Measurements from ENCODE around the gene PFKFB2. TPM values are rescaled to one million over a fixed set of nuclear protein-coding genes. Genes with fewer than 3 reads are reported as not detected.

Gene PFKFB2
- total RNA-seq, 1 donor from 2014 or later: 10.1 TPM

DNA sequence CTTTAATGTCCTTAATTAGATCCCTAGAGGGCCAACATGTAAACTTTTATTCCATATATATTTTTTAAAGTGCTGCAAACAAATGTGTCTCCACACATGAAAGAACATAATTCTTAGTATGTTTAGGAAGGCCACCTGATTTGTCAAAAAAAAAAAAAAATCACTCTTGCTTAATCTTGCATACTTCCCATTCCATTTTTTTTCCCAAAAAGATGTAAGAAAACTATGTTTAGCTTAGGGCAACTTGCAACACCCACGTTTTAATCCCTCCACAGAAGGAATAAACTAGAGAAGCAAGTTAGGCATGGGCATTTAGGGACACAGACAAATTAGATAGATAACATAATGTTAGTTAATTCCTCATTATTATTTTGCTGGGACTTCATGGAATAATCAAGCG, 7.6 kb upstream of the PFKFB2 start:
- Mint-ChIP-seq H3K4me3 (no peak overlapping the region), H3K27me3 (no peaks in the 10 kb centered on the region), H3K36me3 (ENCODE audit: low read depth) (peaks cover 48% of the 10 kb centered on the region), H3K27ac (no peak overlapping the region), H3K4me1 (peaks cover 32% of the 10 kb centered on the region), H3K9me3 (no peaks in the 10 kb centered on the region)
- intact Hi-C loops (cut with micrococcal nuclease): no loop called here
- CTCF ChIA-PET: interaction anchor here (1.0 to 1.4 kb wide), 3 partner anchors 30 to 454 kb away, joined by 3 to 4 read pairs (median 3); no protein-coding TSS in a partner anchor
- POLR2A ChIA-PET: no interaction called here
- no peak for ATAC-seq (ENCODE audit: low read depth)
- no peak for TF ChIP-seq CTCF (IDR thresholded peaks at IDR 0.05)
- DNase-seq: no peak

DNA sequence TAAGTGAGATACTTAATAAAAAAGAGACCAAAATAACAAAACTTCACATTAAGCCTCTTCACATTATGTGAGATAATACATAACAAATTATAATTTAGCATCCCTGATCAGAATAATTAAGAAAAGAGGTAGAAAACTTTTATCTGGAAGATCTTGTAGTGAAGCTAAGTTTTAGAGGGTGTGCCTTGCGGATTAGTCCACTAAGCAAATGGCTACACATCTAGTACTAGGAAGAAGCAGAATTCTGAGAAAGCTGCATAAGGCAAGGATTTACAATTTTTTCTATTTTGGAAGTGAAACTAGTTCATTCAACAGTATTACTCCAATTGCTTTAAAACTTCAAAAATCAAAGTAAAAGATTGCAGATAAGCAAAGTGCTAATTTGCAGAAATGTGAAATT, 5.6 kb upstream of the PFKFB2 start:
- ChIA-PET POLR2A (no interaction called here), CTCF (interaction anchor here (1.8 to 2.2 kb wide), 2 partner anchors 37 to 452 kb away, joined by 5 to 8 read pairs; no protein-coding TSS in a partner anchor)
- no peak overlapping the region for H3K4me3 Mint-ChIP-seq
- TF ChIP-seq CTCF (IDR thresholded peaks at IDR 0.05): no peak
- peaks cover 47% of the 10 kb centered on the region for H3K36me3 Mint-ChIP-seq (ENCODE audit: low read depth)
- ATAC-seq (ENCODE audit: low read depth) (no peak), DNase-seq (no peak)
- intact Hi-C loops (cut with micrococcal nuclease): no loop called here
- H3K9me3 Mint-ChIP-seq: no peaks in the 10 kb centered on the region
- H3K27ac Mint-ChIP-seq: no peak overlapping the region
- H3K27me3 Mint-ChIP-seq: no peaks in the 10 kb centered on the region
- peaks cover 47% of the 10 kb centered on the region for H3K4me1 Mint-ChIP-seq

- no peak overlapping the region for H3K27ac Mint-ChIP-seq
- POLR2A ChIA-PET: no interaction called here
These were observed 5.0 kb upstream of the PFKFB2 start for GRCh38 chr1:207048041-207048440.

GRCh38 chr1:207049054-207049453, 4.0 kb upstream of the PFKFB2 start:
- peaks cover 53% of the 10 kb centered on the region for H3K36me3 Mint-ChIP-seq (ENCODE audit: low read depth)
- H3K4me3 Mint-ChIP-seq: no peak overlapping the region
- H3K9me3 Mint-ChIP-seq: no peaks in the 10 kb centered on the region

More at GRCh38 chr1:207048041-207048440, 5.0 kb upstream of the PFKFB2 start:
- intact Hi-C loops (cut with micrococcal nuclease): no loop called here
- Mint-ChIP-seq H3K4me3 (no peak overlapping the region), H3K4me1 (peaks cover 52% of the 10 kb centered on the region), H3K36me3 (ENCODE audit: low read depth) (peaks cover 49% of the 10 kb centered on the region), H3K27me3 (no peaks in the 10 kb centered on the region), H3K9me3 (no peaks in the 10 kb centered on the region)
- no peak for TF ChIP-seq CTCF (IDR thresholded peaks at IDR 0.05)
- DNase-seq: no peak
- no peak for ATAC-seq (ENCODE audit: low read depth)
- CTCF ChIA-PET: interaction anchor here (0.8 to 3.0 kb wide), 5 partner anchors 27 to 451 kb away, joined by 5 to 26 read pairs (median 6); no protein-coding TSS in a partner anchor

More at GRCh38 chr1:207049054-207049453, 4.0 kb upstream of the PFKFB2 start:
- Mint-ChIP-seq H3K4me1 (peaks cover 60% of the 10 kb centered on the region), H3K27ac (no peak overlapping the region), H3K27me3 (no peaks in the 10 kb centered on the region)
- ATAC-seq (ENCODE audit: low read depth) (no peak), DNase-seq (no peak)
- ChIA-PET CTCF (interaction anchor here (0.8 to 3.0 kb wide), 8 partner anchors 10 to 453 kb away, joined by 3 to 26 read pairs (median 8); no protein-coding TSS in a partner anchor), POLR2A (interaction anchor here (1.6 kb wide), 1 partner anchor 450 kb away, joined by 5 read pairs; no protein-coding TSS in a partner anchor)
- intact Hi-C loops (cut with micrococcal nuclease): no loop called here
- no peak for TF ChIP-seq CTCF (IDR thresholded peaks at IDR 0.05)

Data from activated B cell treated with CpG ODN at 0.5 μM for 24 hours (primary cell).